Stimulated activated CD4-positive, alpha-beta T cell treated with anti-CD3 and anti-CD28 coated beads, TNF-alpha, amount 100 ng/mL, for 4 hours (primary cell): ENCODE data around the gene LYPD5.

Experiments used
- DNase-seq, 3 experiments: peaks; one replicate each; pipeline ENCODE4 v3.0.0-alpha.2; 2020; ENCODE audit warnings: low read depth in 3 of 3

The LYPD5 gene

DNA sequence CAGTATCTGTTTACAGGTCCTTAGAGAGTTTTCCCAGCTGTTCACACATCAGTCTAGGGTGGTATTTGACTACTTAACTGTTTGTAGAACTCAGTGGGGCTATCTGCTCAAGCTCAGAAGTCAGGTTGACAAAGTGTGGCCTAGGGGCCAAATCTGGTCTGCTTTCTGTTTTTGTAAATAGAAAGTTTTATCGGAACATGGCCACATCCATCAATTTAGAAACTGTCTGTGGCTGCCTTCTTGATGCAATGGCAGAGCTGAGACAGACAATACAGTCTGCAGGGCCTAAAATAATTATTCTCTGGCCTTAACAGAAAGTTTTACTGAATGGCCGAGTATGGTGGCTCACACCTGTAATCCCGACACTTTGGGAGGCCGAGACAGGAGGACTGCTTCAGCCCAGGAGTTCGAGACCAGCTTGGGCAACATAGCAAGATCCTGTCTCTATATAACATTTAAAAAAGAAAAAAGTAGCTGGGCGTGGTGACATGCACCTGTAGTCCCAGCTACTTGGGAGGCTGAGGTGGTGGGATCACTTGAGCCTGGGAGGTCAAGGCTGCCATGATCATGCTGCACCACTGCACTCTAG is 49.9 kb downstream of the LYPD5 start:
- DNase-seq = no peak

DNA sequence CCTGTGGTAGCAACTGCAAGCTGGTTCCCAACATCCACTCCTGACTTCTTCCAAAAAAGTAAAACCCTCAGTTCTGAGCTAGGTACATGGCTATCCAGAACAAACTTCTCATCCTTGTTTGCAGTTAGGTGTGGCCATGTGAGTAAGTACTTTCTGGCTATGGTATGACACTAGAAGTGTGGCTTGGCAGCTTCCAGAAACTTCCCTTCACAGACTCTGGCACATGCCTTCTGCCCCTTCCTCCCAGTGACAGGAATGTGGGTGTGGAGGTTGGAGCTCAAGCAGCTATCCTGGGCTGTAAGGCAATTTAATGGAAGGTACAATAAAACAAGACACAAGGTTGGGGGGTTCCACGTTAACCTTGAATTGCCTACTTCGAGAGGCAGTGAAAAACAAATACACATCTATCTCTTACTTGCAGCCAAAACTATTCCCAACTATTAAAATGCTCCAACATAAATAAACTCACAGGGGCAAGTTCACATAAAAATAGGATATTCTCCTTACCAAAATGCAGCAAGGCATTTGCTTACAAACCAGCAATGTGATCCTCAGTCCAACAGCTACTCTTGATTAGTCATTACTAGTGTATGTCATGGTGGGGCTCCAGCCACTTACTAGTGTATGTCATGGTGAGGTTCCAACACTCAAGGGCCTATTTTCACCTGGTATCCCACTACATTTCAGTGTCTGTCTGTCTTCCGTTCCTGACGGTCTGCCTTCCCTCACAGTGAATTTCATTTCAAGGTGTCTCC is 50.6 kb downstream of the LYPD5 start:
- DNase-seq = no peak

DNA sequence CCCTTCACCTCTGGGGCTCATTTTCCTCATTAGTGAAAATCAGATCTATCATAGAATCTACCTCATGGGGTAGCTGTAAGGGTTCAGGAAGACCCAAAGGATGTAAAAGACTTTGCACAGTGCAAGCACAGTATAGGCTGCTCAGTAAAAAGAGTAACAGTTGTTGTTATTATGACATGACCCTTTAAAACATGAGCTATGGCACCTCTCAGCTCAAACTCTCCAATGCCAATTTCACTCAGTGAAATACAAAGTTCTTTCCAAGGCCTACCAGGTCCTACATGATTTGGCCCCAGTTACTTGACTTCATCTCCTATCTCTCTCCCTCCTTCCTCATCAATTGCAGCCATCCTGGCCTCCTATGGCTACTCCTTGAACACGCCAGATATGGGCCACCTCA is 52.3 kb downstream of the LYPD5 start:
- DNase-seq = no peak

DNA sequence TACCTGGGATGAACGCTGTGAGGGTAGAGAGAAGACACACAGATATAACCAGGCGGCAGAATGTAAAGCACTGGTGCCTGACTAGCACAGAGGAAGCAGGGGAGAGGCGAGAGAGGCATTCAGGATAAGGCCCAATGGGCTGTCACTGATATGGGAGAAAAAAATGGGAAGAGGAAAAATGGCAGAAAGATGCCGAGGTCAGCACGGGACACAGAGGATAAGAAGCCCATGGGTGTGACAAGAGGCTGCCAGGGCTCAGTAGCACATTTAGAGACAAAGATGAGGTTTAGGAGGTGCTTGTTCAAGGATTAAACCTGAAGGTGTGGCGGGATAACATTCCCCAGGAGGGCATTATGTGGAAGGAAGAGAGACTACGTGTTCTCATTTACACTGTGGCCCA is 53.1 kb downstream of the LYPD5 start:
- no peak for DNase-seq

DNA sequence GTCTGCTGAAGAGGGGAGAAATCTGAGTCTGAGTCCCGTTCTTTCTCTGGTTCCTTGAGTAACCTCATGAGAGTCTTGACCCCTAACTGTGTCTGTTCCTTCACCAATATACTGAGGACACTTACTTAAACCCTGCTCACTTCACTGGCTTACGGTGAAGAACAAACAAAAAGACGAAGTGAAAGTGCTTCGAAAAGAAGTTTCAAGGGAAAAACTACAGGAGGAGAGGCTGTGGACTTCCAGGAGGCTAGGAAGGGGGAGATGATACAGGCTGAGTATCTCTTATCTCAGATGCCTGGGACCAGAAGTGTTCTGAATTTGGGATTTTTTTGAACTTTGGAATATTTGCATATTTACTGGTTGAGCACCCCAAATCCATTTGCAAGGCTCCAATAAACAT is 53.6 kb downstream of the LYPD5 start:
- no peak for DNase-seq

DNA sequence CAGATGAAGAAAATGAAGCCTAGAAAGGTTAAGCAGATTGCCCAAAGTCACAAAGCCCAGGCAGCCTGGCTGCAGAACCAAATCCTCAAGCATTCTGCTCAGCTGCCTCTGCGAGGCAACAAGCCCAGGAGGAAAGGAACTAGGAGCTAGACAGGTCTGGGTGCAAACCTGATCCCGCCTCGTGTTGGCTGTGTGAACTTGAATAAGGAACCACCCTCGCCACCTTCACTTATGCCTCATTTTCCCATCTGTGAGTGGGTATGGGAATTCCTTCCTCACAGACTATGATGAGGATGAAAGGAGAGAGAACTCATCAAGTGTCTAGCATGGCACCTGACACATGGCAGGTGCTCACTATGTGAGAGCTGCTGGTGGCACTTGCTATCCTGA is 54.0 kb downstream of the LYPD5 start:
- DNase-seq = no peak

DNA sequence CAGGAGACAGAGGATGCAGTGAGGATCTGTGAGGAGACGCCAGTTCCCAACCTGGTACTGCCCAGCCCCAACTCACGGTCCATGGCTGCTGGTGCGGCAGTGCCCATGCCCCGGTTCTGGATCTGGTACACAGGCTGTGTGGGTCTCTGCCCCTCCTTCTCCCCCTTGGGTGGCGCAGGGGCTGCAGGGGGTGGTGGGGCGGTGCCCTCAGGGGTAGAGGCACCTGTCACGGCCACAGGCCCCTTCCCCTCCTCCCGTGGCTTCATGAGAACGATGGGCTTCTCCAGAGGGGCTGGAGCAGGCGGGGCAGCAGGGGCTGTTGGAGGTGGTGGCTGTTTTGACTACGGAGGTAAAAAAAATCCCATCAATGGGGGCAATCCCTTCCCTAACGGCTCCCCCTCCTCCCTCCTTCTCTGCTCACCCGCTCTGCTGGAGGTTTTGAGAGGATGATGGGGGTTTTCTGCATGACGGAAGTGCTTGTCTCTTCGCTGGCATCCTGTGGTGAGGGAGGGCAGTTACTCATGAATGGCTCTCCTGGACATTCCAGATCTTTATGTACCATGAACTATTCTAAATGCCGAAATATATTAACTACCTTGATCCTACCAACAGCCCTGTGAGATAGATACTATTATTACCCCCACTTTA is 54.6 kb downstream of the LYPD5 start:
- no peak for DNase-seq
